Cardiac muscle cell (in vitro differentiated cells and primary cell): ENCODE measurements around the gene DOK7. TPM values are rescaled to one million over a fixed set of nuclear protein-coding genes. Genes with fewer than 3 reads are reported as not detected.

ENCODE experiments used
- DNase-seq, 2 donors: peaks; one replicate each; pipeline versions ENCODE4 v3.0.0 to v3.0.0-alpha.2; 2010 to 2017; ENCODE audit warnings: low read depth in 1 of 2, low spot score in 1 of 2
- H3K27ac ChIP-seq: fragments of 200-600 bp; sonication (generic); 2 replicates; pipeline ENCODE4 v1.5.1; 2016
- H3K27me3 ChIP-seq: fragments of 200-600 bp; sonication (generic); 2 replicates; pipeline ENCODE4 v1.6.0; 2016; ENCODE audit warnings: control low read depth
- H3K36me3 ChIP-seq: fragments of 200-600 bp; sonication (generic); 2 replicates; pipeline ENCODE4 v1.5.1; 2016; ENCODE audit warnings: control low read depth
- H3K4me1 ChIP-seq: fragments of 200-600 bp; sonication (generic); 2 replicates; pipeline ENCODE4 v1.8.1; 2017; ENCODE audit warnings: low read depth, mild to moderate bottlenecking, mixed run types
- H3K4me3 ChIP-seq: fragments of 200-600 bp; sonication (generic); 2 replicates; pipeline ENCODE4 v1.5.1; 2016; ENCODE audit warnings: mild to moderate bottlenecking
- H3K9me3 ChIP-seq: fragments of 200-600 bp; sonication (generic); 2 replicates; pipeline ENCODE4 v1.5.1; 2017; ENCODE audit warnings: low read depth, mild to moderate bottlenecking, control low read depth
- polyA plus RNA-seq: library from polyadenylated mRNA; unstranded; fragments of >200 nt; fragmentation: Nextera tagmentation; extraction: Ambion mirVana; gene quantifications from 2 replicates; pipeline ENCODE4 v1.2.1, GENCODE V29; 2016
- total RNA-seq: library from RNA; depleted of rRNA; stranded (reverse); fragments of >200 nt; gene quantifications from 2 replicates; pipeline ENCODE4 v1.2.3, GENCODE V29; 2016
- TF ChIP-seq, protein P1 (sequence below): IDR thresholded peaks from 2 replicates; pipeline ENCODE4 v1.5.1; 2012; ENCODE audit warnings: low read depth, mild to moderate bottlenecking, low read length

DOK7 gene
- total and polyA plus RNA-seq, 2 experiments from 2014 or later, result 14.4 to 18.0 TPM

DNA sequence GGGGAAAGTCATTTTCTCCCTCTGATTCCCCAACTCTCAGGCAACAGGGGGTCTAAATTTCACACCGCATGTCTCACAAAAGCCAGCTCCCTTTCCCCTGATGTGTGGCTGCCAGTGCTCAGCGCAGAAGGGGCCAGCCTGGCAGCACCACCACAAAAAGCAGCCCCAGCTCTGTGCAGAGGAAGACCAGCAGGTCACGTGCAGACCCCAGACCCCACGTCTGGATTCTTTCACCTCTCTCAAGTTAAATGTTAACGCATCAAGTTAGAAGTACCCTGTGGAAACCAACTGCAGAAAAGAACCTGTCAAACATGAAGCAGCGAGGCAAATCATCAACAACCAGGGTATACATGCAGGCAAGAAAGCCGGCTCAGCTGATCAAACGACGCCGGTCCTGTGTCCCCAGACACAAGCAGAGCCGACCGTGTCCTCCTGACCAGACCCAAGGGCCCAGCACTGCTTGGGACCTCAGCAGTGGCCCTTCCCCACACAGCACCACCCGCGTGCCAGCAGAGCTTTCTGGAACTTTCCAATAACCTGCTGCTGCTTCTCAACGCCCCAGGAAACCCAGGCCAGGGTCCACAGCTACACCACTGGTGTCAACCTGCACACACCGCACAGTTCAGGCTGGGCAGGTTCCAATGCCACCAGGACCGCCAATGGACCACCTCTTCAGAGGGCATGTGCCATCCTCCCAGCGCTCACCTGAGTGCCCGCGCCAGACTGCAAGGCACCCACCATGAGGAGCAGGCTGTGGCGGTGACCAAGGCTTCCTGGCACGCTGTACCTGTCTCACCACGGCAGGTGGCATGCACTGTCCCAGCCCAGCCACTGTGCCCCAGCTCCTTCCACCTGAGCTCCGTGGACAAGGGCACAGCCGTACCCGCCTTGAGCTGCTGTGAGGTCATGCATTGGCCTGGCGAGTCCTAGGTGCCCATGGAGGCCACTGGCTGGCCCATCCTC lies 65.1 kb downstream of the DOK7 start:
- peaks cover 26% of the 10 kb centered on the region for H3K4me1 ChIP-seq
- H3K27me3 ChIP-seq, result no peaks in the 10 kb centered on the region
- TF ChIP-seq, protein P1, sequence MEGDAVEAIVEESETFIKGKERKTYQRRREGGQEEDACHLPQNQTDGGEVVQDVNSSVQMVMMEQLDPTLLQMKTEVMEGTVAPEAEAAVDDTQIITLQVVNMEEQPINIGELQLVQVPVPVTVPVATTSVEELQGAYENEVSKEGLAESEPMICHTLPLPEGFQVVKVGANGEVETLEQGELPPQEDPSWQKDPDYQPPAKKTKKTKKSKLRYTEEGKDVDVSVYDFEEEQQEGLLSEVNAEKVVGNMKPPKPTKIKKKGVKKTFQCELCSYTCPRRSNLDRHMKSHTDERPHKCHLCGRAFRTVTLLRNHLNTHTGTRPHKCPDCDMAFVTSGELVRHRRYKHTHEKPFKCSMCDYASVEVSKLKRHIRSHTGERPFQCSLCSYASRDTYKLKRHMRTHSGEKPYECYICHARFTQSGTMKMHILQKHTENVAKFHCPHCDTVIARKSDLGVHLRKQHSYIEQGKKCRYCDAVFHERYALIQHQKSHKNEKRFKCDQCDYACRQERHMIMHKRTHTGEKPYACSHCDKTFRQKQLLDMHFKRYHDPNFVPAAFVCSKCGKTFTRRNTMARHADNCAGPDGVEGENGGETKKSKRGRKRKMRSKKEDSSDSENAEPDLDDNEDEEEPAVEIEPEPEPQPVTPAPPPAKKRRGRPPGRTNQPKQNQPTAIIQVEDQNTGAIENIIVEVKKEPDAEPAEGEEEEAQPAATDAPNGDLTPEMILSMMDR, result no peak
- DNase-seq, result peak in 1 of 2 donors; percentile 74
- H3K4me3 ChIP-seq, result no peak overlapping the region
- no peaks in the 10 kb centered on the region for H3K9me3 ChIP-seq
- peak overlapping the region; percentile 57 for H3K27ac ChIP-seq
- H3K36me3 ChIP-seq, result peaks cover 2% of the 10 kb centered on the region

DNA sequence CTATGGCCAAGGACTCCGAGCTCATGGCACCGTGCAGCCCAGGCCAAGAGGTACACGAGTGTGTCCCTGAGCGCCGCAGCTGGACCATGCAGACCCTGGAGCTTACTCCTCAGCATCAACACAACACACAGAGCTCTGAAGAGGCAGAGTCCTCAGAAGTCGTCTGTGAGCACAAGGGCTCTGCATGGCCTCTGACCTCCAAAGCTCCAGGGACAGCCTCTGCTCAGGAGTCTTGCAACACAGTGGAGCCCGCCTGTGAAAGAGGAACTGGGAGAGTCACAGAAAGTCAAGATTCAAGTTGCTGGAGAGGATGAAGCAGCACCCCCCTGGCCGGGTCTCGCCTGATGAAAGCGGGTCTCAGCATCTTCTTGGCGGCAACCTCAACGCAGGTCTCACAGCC lies 66.3 kb downstream of the DOK7 start:
- H3K27ac ChIP-seq, result no peak overlapping the region
- no peaks in the 10 kb centered on the region for H3K27me3 ChIP-seq
- peak in 1 of 2 donors; percentile 29 for DNase-seq
- H3K4me3 ChIP-seq, result no peak overlapping the region
- H3K36me3 ChIP-seq, result no peaks in the 10 kb centered on the region
- TF ChIP-seq, protein P1, result no peak
- peaks cover 26% of the 10 kb centered on the region for H3K4me1 ChIP-seq
- no peaks in the 10 kb centered on the region for H3K9me3 ChIP-seq

- H3K4me3 ChIP-seq, result no peak overlapping the region
- no peak for DNase-seq
- TF ChIP-seq, protein P1, result no peak
- no peaks in the 10 kb centered on the region for H3K9me3 ChIP-seq
- H3K4me1 ChIP-seq, result peaks cover 26% of the 10 kb centered on the region
- H3K36me3 ChIP-seq, result no peaks in the 10 kb centered on the region
- H3K27me3 ChIP-seq, result no peaks in the 10 kb centered on the region
- H3K27ac ChIP-seq, result no peak overlapping the region
These were observed 66.9 kb downstream of the DOK7 start for GRCh38 chr4:3530051-3530450.

- Histone ChIP-seq H3K27me3 (no peaks in the 10 kb centered on the region), H3K27ac (no peak overlapping the region), H3K4me1 (peaks cover 26% of the 10 kb centered on the region), H3K4me3 (peak overlapping the region; percentile 58), H3K36me3 (no peaks in the 10 kb centered on the region), H3K9me3 (no peaks in the 10 kb centered on the region)
- TF ChIP-seq, protein P1, result no peak
- DNase-seq, result no peak
These were observed 67.7 kb downstream of the DOK7 start for GRCh38 chr4:3530663-3531254.

DNA sequence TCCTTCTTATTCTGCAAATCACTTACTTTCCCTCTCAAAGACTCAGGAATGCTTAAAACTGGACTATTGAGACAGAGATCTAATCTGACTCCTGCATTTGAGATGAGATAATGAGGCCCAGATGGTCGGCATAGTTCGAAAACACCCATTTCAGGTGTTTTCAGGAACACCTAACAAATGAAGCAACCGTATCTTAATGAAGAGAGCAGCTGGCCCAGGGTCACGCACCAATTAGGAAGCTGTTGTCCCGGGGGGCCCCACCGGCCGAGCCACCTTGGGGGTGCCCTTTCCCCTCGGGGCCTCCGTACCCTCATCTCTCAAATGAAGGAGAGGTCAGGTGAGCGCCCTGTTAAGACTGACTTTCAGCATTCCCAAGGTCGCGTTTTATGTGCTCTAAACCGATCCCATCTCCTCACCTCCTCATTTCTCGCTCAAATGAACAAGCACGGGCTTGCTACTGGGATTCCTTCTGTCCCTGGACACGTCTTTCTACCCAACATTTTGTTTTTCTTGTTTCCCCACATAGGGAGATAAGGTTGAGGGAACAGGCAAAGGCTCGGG lies 68.3 kb downstream of the DOK7 start:
- H3K4me3 ChIP-seq, result peak overlapping the region; percentile 58
- TF ChIP-seq, protein P1, result no peak
- H3K4me1 ChIP-seq, result peaks cover 26% of the 10 kb centered on the region
- DNase-seq, result peak in 1 of 2 donors; percentile 11
- H3K27me3 ChIP-seq, result no peaks in the 10 kb centered on the region
- H3K27ac ChIP-seq, result no peak overlapping the region
- H3K9me3 ChIP-seq, result no peaks in the 10 kb centered on the region
- no peaks in the 10 kb centered on the region for H3K36me3 ChIP-seq
